ENCODE measurements around the gene PPP6R2.
"Not testable (repeated sequence)": the region's sequence is repeated elsewhere in the genome, so short reads cannot be mapped to it uniquely, and the experiment has no call there.

DNA sequence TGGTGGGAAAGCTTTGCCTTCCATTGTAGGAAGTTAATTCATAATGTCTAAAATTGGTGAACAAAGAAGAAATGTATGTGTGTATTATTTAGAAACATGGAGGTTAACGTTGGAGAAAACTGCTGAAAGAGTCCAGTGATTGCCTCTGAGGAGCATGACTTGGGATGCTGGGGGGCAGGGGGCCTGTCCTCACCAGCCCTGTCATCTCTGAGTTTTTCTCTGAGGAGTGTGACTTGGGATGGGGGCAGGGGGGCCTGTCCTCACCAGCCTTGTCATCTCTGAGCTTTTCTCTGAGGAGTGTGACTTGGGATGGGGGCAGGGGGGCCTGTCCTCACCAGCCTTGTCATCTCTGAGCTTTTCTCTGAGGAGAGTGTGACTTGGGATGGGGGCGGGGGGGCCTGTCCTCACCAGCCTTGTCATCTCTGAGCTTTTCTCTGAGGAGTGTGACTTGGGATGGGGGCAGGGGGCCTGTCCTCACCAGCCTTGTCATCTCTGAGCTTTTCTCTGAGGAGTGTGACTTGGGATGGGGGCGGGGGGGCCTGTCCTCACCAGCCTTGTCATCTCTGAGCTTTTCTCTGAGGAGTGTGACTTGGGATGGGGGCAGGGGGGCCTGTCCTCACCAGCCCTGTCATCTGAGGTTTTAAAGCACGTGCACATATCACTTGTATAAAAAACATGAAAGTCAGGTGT lies 54.4 kb downstream of the PPP6R2 start:
- TF ChIP-seq NUFIP1 (IDR thresholded peaks at IDR 0.05; ENCODE audit: partially characterized antibody); ZNF830 (CRISPR knock-in tag; IDR thresholded peaks at IDR 0.05); CEBPG (CRISPR knock-in tag; IDR thresholded peaks at IDR 0.05); CEBPG (tag; conservative IDR thresholded peaks at IDR 0.05 in 1 of 2, IDR thresholded peaks at IDR 0.05 in 1 of 2); TCF7L2 (IDR thresholded peaks at IDR 0.05; ENCODE audit: low read depth, low read length); SIN3A (IDR thresholded peaks at IDR 0.05; ENCODE audit: borderline replicate concordance in 2 of 2, control insufficient read depth in 1 of 2, low read depth in 2 of 2, low read length in 2 of 2); ZNF253 (CRISPR knock-in tag; conservative IDR thresholded peaks at IDR 0.05); ZNF212 (CRISPR knock-in tag; IDR thresholded peaks at IDR 0.05); KAT2B (IDR thresholded peaks at IDR 0.05; ENCODE audit: low read depth, low read length); EZH2 (IDR thresholded peaks at IDR 0.05; ENCODE audit: borderline replicate concordance, low read depth, low read length): not testable (repeated sequence)
